Left lung (tissue), 10 donors: ENCODE data around the gene NOL4. TPM values are rescaled to one million over a fixed set of nuclear protein-coding genes. Genes with fewer than 3 reads are reported as not detected.

Experiments
- ATAC-seq: fragments of 200-7000 bp; cut with Tn5 transposase; one replicate; pipeline ENCODE4 v1.9.1; 2020; ENCODE audit warnings: moderate library complexity
- DNase-seq, 4 donors: peaks; one replicate each; pipeline ENCODE4 v3.0.0-alpha.2; 2013 to 2020
- H3K27ac ChIP-seq, 2 donors: fragments of 200-600 bp; sonication (generic) in 1 of 2; one replicate each; pipeline versions ENCODE4 v1.5.0 to v1.8.0; 2020 to 2021
- H3K27me3 ChIP-seq, 2 donors: fragments of 200-600 bp; sonication (generic) in 1 of 2; one replicate each; pipeline versions ENCODE4 v1.5.0 to v1.8.0; 2020 to 2021
- H3K36me3 ChIP-seq, 2 donors: fragments of 200-600 bp; sonication (generic) in 1 of 2; one replicate each; pipeline versions ENCODE4 v1.5.0 to v1.8.0; 2020 to 2021
- H3K4me1 ChIP-seq, 2 donors: fragments of 200-600 bp; one replicate each; pipeline ENCODE4 v1.8.0; 2021
- H3K4me3 ChIP-seq, 2 donors: fragments of 200-600 bp; sonication (generic) in 1 of 2; one replicate each; pipeline versions ENCODE4 v1.5.0 to v1.8.0; 2020 to 2021; ENCODE audit warnings: mild to moderate bottlenecking in 1 of 2
- H3K9me3 ChIP-seq, 2 donors: fragments of 200-600 bp; sonication (generic) in 1 of 2; one replicate each; pipeline versions ENCODE4 v1.5.0 to v1.8.0; 2020 to 2021
- intact Hi-C, 2 donors: fragments of 100-400 bp; cut with DNase I; formaldehyde crosslinking; loops; one replicate each; pipeline versions ENCODE4 v1.11.2 to v1.14.2; 2022
- polyA plus RNA-seq, 6 donors: library from polyadenylated mRNA; unstranded; fragments of 120-200 nt; gene quantifications; one replicate each; pipeline ENCODE4 v1.2.1, GENCODE V29; 2013; ENCODE audit not compliant: insufficient read length in 6 of 6
- total RNA-seq, 2 donors: library from RNA; stranded (reverse); fragmentation: NEBNext Ultra II Directional; extraction: Animal tissue kit (Norgen Biotek cat#: 25700); gene quantifications; one replicate each; pipeline ENCODE4 v1.2.1, GENCODE V29; 2021
- TF ChIP-seq, protein P1 (sequence below), 2 donors: fragments of 200-600 bp; sonication (generic) in 1 of 2; IDR thresholded peaks; one replicate each; pipeline versions ENCODE4 v1.5.0 to v1.8.0; 2021; ENCODE audit warnings: antibody characterized with exemption in 2 of 2
- donor health status: DM: no; HTN: yes; CAD: no.
- donor health status: DM: no; HTN: no; CAD: no.

NOL4 gene
- total and polyA plus RNA-seq, 8 donors = 1.1 to 3.2 (median 1.8) TPM; not detected in 2

DNA sequence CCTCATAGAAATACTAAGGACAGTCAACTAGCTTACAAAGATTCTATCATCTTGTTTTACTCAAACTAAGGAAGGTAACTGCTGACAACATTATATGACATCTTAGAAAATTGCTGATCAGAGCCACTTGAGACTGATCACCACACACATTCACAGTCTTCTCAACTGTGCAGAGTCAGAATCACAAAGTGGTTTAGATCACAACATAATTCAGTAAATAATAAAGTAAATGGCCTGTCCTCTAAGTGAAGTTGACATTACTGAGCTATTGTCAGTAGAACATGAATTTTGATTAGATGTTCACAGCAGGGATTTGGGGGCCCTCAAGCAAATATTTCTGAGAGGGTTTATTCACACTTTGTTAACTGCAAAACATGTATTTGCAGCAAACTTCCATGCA, 28.5 kb downstream of the NOL4 start:
- intact Hi-C loops = no loop called here
- DNase-seq (no peak), ATAC-seq (no peak)
- TF ChIP-seq, protein P1, sequence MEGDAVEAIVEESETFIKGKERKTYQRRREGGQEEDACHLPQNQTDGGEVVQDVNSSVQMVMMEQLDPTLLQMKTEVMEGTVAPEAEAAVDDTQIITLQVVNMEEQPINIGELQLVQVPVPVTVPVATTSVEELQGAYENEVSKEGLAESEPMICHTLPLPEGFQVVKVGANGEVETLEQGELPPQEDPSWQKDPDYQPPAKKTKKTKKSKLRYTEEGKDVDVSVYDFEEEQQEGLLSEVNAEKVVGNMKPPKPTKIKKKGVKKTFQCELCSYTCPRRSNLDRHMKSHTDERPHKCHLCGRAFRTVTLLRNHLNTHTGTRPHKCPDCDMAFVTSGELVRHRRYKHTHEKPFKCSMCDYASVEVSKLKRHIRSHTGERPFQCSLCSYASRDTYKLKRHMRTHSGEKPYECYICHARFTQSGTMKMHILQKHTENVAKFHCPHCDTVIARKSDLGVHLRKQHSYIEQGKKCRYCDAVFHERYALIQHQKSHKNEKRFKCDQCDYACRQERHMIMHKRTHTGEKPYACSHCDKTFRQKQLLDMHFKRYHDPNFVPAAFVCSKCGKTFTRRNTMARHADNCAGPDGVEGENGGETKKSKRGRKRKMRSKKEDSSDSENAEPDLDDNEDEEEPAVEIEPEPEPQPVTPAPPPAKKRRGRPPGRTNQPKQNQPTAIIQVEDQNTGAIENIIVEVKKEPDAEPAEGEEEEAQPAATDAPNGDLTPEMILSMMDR (IDR thresholded peaks at IDR 0.05) = no peak
- Histone ChIP-seq H3K4me3 (no peak overlapping the region), H3K27me3 (no peaks in the 10 kb centered on the region), H3K27ac (no peak overlapping the region), H3K36me3 (no peaks in the 10 kb centered on the region), H3K9me3 (no peaks in the 10 kb centered on the region), H3K4me1 (no peaks in the 10 kb centered on the region)

DNA sequence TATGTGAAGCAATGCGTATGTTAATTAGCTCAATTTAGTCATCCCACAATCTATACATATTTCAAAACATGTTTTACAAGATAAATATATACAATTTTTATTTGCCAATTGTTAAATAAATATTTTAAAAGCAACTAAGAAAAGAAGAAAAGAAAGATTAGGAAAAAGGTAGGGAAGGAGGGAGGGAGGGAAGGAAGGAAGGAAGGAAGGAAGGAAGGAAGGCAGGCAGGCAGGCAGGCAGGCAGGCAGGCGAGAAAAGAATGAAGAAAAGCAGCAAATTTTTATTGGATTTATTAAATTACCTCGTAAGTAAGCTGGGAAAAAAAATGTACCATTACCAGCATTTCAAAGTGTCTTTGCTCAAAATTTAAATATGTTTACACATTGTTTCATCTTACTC, 30.5 kb downstream of the NOL4 start:
- H3K4me3 ChIP-seq = no peak overlapping the region
- TF ChIP-seq, protein P1 (IDR thresholded peaks at IDR 0.05) = no peak
- ATAC-seq (no peak), DNase-seq (no peak)
- H3K36me3 ChIP-seq = no peaks in the 10 kb centered on the region
- intact Hi-C loops = no loop called here
- no peaks in the 10 kb centered on the region for H3K4me1 ChIP-seq
- H3K27me3 ChIP-seq = no peaks in the 10 kb centered on the region
- no peak overlapping the region for H3K27ac ChIP-seq
- H3K9me3 ChIP-seq = no peaks in the 10 kb centered on the region

DNA sequence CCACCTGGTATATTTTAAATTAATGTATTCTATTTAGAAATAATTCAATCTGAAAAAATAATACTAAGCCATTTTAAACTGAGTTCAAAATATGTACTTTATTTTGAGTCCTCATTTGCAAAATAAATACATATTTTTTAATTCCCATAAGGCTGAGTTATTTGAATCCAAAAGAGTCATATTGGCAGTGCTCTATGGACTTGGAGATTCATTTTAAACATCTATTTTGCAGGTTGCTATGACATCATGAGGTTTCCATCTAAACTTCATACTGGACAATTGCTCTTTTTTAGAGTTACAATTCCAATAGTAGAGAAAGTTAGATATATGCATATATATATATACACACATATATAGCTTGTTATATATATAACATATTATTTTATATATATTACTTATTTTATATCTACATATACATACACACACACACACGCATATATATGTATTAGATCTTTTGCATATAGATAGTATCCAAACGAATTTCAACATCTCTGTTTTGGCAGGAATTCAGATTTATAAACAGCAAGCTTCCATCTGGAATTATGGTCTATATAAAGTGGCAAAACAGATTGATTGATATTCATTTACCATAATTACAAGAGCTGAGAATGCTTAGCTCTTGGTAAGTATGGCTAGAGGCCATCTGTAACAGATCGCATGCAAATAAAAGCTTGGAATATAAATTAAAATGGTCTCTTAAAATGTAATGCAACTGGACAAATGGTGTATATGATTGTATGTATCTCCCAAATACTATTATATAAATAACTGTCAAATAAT, 34.9 kb downstream of the NOL4 start:
- TF ChIP-seq, protein P1 (IDR thresholded peaks at IDR 0.05) = no peak
- no peak overlapping the region for H3K4me3 ChIP-seq
- ATAC-seq (no peak), DNase-seq (no peak)
- no peaks in the 10 kb centered on the region for H3K36me3 ChIP-seq
- no peaks in the 10 kb centered on the region for H3K4me1 ChIP-seq
- H3K27me3 ChIP-seq = no peaks in the 10 kb centered on the region
- no peak overlapping the region for H3K27ac ChIP-seq
- intact Hi-C loops = no loop called here
- no peaks in the 10 kb centered on the region for H3K9me3 ChIP-seq
